Measurements from ENCODE around the gene LDHD. TPM values are rescaled to one million over a fixed set of nuclear protein-coding genes. Genes with fewer than 3 reads are reported as not detected.
A peak's percentile ranks its signal among the peaks of the same experiment; 100 is the strongest.

Gene LDHD
- total and polyA plus RNA-seq, 2 of the 13 experiments (the other 11 are each of a cell fraction or from before 2014, with no cell fraction given), result 9.1 to 9.8 TPM

DNA sequence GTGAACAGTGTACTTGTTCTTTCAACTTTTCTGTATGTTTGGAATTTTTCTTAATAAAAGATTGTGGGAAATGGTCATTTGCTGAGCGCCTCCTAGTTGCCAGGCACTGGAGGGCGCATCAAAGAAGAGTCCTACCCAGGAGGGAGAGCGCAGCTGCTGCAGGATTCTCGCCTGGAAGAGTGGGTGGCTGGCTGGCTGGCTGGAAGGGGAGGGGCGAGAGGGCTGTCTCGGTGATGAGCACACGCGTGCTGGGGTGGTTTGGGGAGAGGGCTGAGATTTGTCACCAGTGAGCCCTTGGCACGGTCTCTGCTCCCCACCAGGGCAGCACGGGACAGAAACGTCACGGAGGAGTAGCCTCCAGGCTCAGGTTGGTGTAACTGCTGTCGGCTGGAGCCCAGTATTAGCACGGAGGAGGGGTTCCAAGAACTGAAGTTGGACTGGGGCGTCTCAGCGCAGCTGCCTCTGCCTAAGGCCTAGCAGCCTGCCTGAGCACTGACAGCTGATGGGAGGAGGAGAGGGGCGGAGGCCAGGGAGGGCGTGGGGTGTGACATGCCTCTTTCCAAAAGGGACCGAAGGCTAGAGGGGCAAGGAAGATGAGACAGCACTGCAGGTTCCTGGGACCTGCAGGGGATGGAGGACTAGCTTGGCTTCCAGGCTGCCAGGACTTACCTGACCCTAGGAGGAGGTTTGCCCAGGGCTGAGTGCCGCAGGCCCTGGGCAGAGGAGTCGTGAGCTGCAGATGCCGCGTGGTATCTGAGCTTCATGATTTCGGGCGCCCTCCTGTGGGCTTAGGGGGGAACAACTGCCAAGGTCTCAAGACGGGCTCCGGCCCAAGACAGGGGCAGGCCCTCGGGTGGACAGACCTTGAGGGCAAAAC, 5.7 kb downstream of the LDHD start (continued):
- TF ChIP-seq, protein P1, sequence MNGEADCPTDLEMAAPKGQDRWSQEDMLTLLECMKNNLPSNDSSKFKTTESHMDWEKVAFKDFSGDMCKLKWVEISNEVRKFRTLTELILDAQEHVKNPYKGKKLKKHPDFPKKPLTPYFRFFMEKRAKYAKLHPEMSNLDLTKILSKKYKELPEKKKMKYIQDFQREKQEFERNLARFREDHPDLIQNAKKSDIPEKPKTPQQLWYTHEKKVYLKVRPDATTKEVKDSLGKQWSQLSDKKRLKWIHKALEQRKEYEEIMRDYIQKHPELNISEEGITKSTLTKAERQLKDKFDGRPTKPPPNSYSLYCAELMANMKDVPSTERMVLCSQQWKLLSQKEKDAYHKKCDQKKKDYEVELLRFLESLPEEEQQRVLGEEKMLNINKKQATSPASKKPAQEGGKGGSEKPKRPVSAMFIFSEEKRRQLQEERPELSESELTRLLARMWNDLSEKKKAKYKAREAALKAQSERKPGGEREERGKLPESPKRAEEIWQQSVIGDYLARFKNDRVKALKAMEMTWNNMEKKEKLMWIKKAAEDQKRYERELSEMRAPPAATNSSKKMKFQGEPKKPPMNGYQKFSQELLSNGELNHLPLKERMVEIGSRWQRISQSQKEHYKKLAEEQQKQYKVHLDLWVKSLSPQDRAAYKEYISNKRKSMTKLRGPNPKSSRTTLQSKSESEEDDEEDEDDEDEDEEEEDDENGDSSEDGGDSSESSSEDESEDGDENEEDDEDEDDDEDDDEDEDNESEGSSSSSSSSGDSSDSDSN (CRISPR knock-in tag; IDR thresholded peaks at IDR 0.05), result peak; percentile 86
- TF ChIP-seq, protein P2, sequence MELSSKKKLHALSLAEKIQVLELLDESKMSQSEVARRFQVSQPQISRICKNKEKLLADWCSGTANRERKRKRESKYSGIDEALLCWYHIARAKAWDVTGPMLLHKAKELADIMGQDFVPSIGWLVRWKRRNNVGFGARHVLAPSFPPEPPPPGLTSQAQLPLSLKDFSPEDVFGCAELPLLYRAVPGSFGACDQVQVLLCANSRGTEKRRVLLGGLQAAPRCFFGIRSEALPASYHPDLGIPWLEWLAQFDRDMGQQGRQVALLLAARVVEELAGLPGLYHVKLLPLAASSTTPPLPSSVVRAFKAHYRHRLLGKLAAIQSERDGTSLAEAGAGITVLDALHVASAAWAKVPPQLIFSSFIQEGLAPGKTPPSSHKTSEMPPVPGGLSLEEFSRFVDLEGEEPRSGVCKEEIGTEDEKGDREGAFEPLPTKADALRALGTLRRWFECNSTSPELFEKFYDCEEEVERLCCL (CRISPR knock-in tag; IDR thresholded peaks at IDR 0.05; ENCODE audit: borderline replicate concordance), result peak; percentile 52; the same call in 1 of the 2 replicates
- TF ChIP-seq SKI (IDR thresholded peaks at IDR 0.05; ENCODE audit: partially characterized antibody) (no peak), ZFP82 (CRISPR knock-in tag; IDR thresholded peaks at IDR 0.05; ENCODE audit: borderline replicate concordance) (0 out of 2 replicates have a peak, but pooled peaks have one; percentile 44), RFXAP (CRISPR knock-in tag; IDR thresholded peaks at IDR 0.05; ENCODE audit: borderline replicate concordance) (0 out of 2 replicates have a peak, but pooled peaks have one; percentile 53), GLI4 (CRISPR knock-in tag; IDR thresholded peaks at IDR 0.05; ENCODE audit: borderline replicate concordance) (peak; percentile 85; the same call in 1 of the 2 replicates), AGO1 (IDR thresholded peaks at IDR 0.05; ENCODE audit: low read depth, low read length, poor library complexity, severe bottlenecking) (peak; percentile 83), NCOA1 (CRISPR knock-in tag; IDR thresholded peaks at IDR 0.05) (peak; percentile 45; the same call in 1 of the 2 replicates), TAF15 (IDR thresholded peaks at IDR 0.05; ENCODE audit: low read depth, low read length, poor library complexity, severe bottlenecking) (no peak), ATF1 (CRISPR knock-in tag; IDR thresholded peaks at IDR 0.05) (no peak), ZNF292 (CRISPR knock-in tag; IDR thresholded peaks at IDR 0.05; ENCODE audit: borderline replicate concordance, low read depth) (no peak)
- TF ChIP-seq, protein P3, sequence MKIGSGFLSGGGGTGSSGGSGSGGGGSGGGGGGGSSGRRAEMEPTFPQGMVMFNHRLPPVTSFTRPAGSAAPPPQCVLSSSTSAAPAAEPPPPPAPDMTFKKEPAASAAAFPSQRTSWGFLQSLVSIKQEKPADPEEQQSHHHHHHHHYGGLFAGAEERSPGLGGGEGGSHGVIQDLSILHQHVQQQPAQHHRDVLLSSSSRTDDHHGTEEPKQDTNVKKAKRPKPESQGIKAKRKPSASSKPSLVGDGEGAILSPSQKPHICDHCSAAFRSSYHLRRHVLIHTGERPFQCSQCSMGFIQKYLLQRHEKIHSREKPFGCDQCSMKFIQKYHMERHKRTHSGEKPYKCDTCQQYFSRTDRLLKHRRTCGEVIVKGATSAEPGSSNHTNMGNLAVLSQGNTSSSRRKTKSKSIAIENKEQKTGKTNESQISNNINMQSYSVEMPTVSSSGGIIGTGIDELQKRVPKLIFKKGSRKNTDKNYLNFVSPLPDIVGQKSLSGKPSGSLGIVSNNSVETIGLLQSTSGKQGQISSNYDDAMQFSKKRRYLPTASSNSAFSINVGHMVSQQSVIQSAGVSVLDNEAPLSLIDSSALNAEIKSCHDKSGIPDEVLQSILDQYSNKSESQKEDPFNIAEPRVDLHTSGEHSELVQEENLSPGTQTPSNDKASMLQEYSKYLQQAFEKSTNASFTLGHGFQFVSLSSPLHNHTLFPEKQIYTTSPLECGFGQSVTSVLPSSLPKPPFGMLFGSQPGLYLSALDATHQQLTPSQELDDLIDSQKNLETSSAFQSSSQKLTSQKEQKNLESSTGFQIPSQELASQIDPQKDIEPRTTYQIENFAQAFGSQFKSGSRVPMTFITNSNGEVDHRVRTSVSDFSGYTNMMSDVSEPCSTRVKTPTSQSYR (CRISPR knock-in tag; IDR thresholded peaks at IDR 0.05; ENCODE audit: borderline replicate concordance), result no peak
- TF ChIP-seq, protein P4, sequence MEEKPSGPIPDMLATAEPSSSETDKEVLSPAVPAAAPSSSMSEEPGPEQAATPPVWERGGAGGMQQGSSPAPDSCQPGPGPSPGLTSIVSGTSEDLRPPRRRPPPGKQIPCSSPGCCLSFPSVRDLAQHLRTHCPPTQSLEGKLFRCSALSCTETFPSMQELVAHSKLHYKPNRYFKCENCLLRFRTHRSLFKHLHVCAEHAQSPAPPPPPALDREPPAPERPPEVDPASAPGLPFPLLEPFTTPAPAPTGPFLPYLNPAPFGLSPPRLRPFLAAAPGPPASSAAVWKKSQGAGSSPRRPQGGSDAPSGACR (CRISPR knock-in tag; IDR thresholded peaks at IDR 0.05), result no peak
- TF ChIP-seq, protein P5, sequence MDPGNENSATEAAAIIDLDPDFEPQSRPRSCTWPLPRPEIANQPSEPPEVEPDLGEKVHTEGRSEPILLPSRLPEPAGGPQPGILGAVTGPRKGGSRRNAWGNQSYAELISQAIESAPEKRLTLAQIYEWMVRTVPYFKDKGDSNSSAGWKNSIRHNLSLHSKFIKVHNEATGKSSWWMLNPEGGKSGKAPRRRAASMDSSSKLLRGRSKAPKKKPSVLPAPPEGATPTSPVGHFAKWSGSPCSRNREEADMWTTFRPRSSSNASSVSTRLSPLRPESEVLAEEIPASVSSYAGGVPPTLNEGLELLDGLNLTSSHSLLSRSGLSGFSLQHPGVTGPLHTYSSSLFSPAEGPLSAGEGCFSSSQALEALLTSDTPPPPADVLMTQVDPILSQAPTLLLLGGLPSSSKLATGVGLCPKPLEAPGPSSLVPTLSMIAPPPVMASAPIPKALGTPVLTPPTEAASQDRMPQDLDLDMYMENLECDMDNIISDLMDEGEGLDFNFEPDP (CRISPR knock-in tag; conservative IDR thresholded peaks at IDR 0.05), result no peak
- TF ChIP-seq, protein P6, sequence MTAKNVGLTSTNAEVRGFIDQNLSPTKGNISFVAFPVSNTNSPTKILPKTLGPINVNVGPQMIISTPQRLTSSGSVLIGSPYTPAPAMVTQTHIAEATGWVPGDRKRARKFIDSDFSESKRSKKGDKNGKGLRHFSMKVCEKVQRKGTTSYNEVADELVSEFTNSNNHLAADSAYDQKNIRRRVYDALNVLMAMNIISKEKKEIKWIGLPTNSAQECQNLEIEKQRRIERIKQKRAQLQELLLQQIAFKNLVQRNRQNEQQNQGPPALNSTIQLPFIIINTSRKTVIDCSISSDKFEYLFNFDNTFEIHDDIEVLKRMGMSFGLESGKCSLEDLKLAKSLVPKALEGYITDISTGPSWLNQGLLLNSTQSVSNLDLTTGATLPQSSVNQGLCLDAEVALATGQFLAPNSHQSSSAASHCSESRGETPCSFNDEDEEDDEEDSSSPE (CRISPR knock-in tag; IDR thresholded peaks at IDR 0.05), result peak; percentile 50; the same call in 1 of the 2 replicates
